Subcutaneous abdominal adipose tissue (tissue), 5 donors: ENCODE results near the gene FUBP1.
"Not testable (repeated sequence)": the region's sequence is repeated elsewhere in the genome, so short reads cannot be mapped to it uniquely, and the experiment has no call there.

ENCODE experiments used
- H3K27ac ChIP-seq: one replicate; pipeline ENCODE4 v1.7.0; 2013; ENCODE audit warnings: low read depth, mild to moderate bottlenecking, inconsistent platforms, low read length, moderate library complexity
- H3K27me3 ChIP-seq, 5 donors: one replicate each; pipeline ENCODE4 v1.7.0; 2013; ENCODE audit warnings: low read length in 5 of 5, inconsistent platforms in 1 of 5; ENCODE audit not compliant: control insufficient read depth in 5 of 5, insufficient read depth in 4 of 5
- H3K36me3 ChIP-seq, 5 donors: one replicate each; pipeline ENCODE4 v1.7.0; 2013; ENCODE audit warnings: low read length in 5 of 5; ENCODE audit not compliant: control insufficient read depth in 5 of 5, insufficient read depth in 5 of 5
- H3K4me1 ChIP-seq, 5 donors: one replicate each; pipeline ENCODE4 v1.7.0; 2013; ENCODE audit warnings: low read length in 5 of 5, mild to moderate bottlenecking in 3 of 5, moderate library complexity in 1 of 5; ENCODE audit not compliant: control insufficient read depth in 5 of 5, insufficient read depth in 5 of 5
- H3K4me3 ChIP-seq, 5 donors: one replicate each; pipeline ENCODE4 v1.7.0; 2013; ENCODE audit warnings: low read length in 5 of 5, low read depth in 1 of 5
- H3K9ac ChIP-seq, 5 donors: one replicate each; pipeline ENCODE4 v1.7.0; 2013; ENCODE audit warnings: low read length in 5 of 5, mild to moderate bottlenecking in 4 of 5, moderate library complexity in 3 of 5
- H3K9me3 ChIP-seq, 5 donors: one replicate each; pipeline ENCODE4 v1.7.0; 2013; ENCODE audit warnings: low read length in 5 of 5; ENCODE audit not compliant: control insufficient read depth in 5 of 5
- donor health status: healthy.
- donor health status: healthy.
- donor health status: healthy.
- donor health status: healthy.
- donor health status: healthy.

The FUBP1 gene, protein sequence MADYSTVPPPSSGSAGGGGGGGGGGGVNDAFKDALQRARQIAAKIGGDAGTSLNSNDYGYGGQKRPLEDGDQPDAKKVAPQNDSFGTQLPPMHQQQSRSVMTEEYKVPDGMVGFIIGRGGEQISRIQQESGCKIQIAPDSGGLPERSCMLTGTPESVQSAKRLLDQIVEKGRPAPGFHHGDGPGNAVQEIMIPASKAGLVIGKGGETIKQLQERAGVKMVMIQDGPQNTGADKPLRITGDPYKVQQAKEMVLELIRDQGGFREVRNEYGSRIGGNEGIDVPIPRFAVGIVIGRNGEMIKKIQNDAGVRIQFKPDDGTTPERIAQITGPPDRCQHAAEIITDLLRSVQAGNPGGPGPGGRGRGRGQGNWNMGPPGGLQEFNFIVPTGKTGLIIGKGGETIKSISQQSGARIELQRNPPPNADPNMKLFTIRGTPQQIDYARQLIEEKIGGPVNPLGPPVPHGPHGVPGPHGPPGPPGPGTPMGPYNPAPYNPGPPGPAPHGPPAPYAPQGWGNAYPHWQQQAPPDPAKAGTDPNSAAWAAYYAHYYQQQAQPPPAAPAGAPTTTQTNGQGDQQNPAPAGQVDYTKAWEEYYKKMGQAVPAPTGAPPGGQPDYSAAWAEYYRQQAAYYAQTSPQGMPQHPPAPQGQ

DNA sequence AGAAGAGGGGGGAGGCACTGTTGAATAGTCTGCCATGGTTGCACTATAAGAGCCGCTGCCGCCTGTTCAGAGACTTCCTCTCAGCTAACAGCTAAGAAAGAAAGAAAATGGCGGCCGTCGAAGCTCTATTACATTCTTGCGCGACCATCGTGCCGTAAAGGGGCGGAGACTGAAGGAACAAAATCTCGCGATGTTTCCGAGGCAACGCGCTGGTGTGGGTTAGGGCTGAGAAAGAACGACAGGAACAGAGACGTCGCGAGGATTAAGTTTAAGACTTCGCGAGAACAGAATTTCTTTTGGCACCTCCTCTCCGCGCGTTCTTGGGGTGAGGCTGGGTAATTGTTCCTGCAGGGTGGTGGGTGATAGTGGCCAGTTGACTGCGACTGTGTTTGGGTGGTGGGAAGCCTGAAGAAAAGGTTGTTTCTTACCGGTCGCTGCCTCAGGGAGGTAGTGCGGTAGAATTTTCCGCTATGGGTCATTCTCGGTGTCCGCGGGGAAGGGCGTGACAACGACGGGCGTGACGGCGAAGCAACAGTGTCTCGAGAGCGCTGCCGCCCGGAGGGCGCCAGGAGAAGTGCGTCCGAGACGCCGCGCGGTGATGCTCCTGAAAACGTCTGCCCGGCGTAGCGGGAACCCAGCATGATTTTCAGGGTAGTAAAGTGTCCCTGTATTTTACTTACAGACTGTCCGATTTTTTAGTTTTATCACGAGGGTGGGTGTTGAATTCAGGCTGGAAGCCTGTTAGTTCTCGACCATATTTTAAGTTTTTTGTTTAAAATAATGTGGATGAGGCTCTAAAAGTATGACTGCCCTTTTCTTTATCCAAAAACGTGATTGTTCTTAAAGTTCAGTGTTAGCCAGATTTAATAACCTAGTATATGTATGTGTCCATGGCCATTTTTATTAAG is at the start of gene FUBP1:
Gene FUBP1, minus strand, starts transcription at position 104 of the 908 bp plus-strand sequence. Its CDS starts 68 bp downstream, at position 36.
- H3K9ac ChIP-seq, result peak within 1 kb of the TSS; percentile 99 to 100 (median 100)

DNA sequence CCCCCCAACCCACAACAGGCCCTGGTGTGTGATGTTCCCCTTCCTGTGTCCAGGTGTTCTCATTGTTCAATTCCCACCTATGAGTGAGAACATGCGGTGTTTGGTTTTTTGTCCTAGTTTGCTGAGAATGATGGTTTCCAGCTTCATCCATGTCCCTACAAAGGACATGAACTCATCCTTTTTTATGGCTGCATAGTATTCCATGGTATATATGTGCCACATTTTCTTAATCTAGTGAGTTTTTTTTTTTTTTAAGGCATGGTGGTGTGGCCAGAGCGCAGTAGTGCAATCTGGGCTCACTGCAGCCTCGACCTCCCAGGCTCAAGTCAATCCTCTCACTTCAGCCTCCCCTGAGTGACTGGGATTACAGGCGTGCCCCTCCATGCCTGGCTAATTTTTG is 42.3 kb upstream of the FUBP1 start:
- H3K27ac ChIP-seq, result not testable (repeated sequence)
- H3K36me3 ChIP-seq, result peaks cover 4 to 17% (median 5%) of the 10 kb centered on the region in 5 donors

More for the DNA sequence above, at the start of gene FUBP1:
- Histone ChIP-seq H3K4me3 (peak within 1 kb of the TSS; percentile 85 to 99 (median 94)), H3K27ac (peak within 1 kb of the TSS; percentile 100), H3K4me1 (peaks cover 4 to 51% (median 38%) of the 10 kb centered on the region in 5 donors), H3K9me3 (no peaks in the 10 kb centered on the region), H3K27me3 (no peaks in the 10 kb centered on the region), H3K36me3 (peaks cover 0 to 6% (median 3%) of the 10 kb centered on the region in 5 donors)

DNA sequence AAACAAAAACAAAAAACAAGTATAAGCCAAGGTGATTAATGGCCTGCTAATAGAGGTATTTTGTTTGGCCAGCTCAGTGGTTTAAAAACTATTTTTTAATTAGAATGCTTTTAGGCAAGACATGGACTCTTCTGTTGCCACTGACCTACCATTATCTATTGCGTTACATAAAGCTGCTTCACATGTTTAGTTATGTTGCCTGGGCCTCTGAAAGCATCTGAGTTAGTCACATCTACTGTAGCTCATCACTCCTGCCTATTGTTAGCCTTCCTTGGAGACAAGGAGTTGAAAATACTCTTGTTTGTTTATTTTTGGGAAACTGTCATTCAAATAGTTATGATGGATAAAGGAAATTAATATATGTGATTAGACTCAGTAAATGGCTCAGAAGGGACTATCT is 40.2 kb upstream of the FUBP1 start:
- Histone ChIP-seq H3K9me3 (no peaks in the 10 kb centered on the region), H3K36me3 (peaks cover 9 to 32% (median 17%) of the 10 kb centered on the region in 5 donors), H3K27ac (no peak overlapping the region), H3K4me3 (no peak overlapping the region), H3K9ac (no peak overlapping the region), H3K4me1 (peaks cover 0 to 3% (median 0%) of the 10 kb centered on the region in 5 donors), H3K27me3 (no peaks in the 10 kb centered on the region)

More for the DNA sequence above, 42.3 kb upstream of the FUBP1 start:
- not testable (repeated sequence) for H3K4me3 ChIP-seq, H3K9ac ChIP-seq, H3K9me3 ChIP-seq, H3K27me3 ChIP-seq, H3K4me1 ChIP-seq

DNA sequence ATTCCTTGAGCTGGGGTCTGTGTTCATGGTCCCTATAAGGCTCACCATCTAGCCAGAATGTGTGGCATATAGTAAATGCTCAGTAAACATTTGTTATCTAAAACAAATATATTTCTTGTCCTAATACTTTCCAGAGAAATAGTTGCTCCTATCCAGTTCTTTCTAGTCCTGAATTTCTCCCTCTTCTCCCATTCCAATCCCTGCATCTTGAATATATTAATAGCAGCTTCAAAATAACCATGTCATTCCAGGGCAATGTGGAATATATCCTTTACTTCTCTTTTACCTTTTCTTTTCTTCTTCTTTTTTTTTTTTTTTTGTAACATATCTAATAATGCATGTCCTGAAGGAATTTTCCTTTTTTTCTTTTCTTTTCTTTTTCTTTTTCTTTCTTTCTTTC is 36.3 kb upstream of the FUBP1 start:
- no peaks in the 10 kb centered on the region for H3K9me3 ChIP-seq
- H3K27me3 ChIP-seq, result no peaks in the 10 kb centered on the region
- H3K4me3 ChIP-seq, result no peak overlapping the region
- peaks cover 0 to 12% (median 6%) of the 10 kb centered on the region in 5 donors for H3K4me1 ChIP-seq
- no peak overlapping the region for H3K27ac ChIP-seq
- H3K36me3 ChIP-seq, result peaks cover 17 to 37% (median 22%) of the 10 kb centered on the region in 5 donors
- no peak overlapping the region for H3K9ac ChIP-seq

DNA sequence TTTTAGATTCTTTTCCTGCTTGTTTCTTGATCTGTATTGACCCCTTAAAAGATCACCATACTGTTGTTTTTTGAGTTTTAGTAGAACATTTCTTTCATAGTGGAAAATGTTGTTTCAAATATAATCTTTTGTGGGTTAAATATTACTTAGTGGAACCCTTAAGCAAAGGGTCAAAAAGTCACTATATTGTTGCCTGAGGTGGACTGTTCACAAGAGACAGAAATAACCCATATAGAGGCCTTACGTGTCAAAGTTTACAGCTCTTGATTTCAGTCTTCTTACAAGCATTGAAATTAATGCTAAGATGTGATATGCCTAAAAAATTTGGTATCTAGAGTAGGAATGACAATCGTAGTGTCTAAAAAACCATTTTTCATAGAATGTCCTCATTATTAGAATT is 32.2 kb upstream of the FUBP1 start:
- Histone ChIP-seq H3K27ac (no peak overlapping the region), H3K9ac (no peak overlapping the region), H3K4me1 (peaks cover 0 to 39% (median 28%) of the 10 kb centered on the region in 5 donors), H3K4me3 (no peak overlapping the region), H3K36me3 (peaks cover 13 to 19% (median 13%) of the 10 kb centered on the region in 5 donors), H3K27me3 (no peaks in the 10 kb centered on the region), H3K9me3 (no peaks in the 10 kb centered on the region)

DNA sequence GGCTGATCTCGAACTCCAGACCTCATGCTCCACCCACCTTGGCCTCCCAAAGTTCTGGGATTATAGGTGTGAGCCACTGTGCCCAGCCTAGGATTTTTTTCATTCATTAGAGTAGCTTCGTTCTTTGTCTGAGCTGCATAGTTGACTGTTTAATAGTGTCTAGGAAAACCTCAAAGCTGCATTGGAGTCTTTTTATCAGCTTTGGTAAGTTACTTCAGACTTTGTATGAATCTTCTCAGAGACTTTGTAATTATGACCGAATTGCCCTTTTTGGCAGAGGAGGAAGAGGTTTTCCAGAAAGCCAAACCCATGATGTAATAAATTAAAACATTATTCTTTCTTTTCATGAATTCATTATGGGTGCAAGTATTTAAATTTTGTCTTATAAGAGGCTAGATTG is 31.0 kb upstream of the FUBP1 start:
- Histone ChIP-seq H3K27ac (peak overlapping the region; percentile 41), H3K9me3 (no peaks in the 10 kb centered on the region), H3K4me1 (peaks cover under 1 to 39% (median 27%) of the 10 kb centered on the region in 5 donors), H3K4me3 (peak overlapping the region in 1 of 5 donors; percentile 19), H3K9ac (no peak overlapping the region), H3K27me3 (no peaks in the 10 kb centered on the region), H3K36me3 (peaks cover 8 to 13% (median 10%) of the 10 kb centered on the region in 5 donors)

DNA sequence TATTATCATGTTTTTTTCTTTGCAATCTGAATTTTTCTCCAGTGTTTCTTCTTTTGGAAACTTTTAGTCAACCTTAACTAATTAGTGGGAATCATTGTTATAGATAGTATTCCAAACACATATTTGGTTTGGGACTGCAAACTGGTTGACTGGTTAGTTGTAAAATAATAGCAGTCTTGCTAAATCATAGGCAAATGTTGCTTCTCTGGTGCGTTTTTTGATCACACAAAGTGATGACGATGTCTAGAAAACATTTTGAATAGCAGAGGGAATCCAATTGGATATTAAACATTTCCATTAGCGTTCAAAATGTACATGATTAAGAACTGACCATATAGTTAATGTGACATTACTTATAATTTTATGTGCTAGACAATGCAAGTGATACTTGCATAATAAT is 30.4 kb upstream of the FUBP1 start:
- Histone ChIP-seq H3K36me3 (peaks cover 4 to 8% (median 7%) of the 10 kb centered on the region in 5 donors), H3K4me1 (peaks cover 4 to 39% (median 25%) of the 10 kb centered on the region in 5 donors), H3K9ac (no peak overlapping the region), H3K27ac (peak overlapping the region; percentile 41), H3K27me3 (no peaks in the 10 kb centered on the region), H3K4me3 (peak overlapping the region in 2 of 5 donors; percentile 15 to 19), H3K9me3 (no peaks in the 10 kb centered on the region)

DNA sequence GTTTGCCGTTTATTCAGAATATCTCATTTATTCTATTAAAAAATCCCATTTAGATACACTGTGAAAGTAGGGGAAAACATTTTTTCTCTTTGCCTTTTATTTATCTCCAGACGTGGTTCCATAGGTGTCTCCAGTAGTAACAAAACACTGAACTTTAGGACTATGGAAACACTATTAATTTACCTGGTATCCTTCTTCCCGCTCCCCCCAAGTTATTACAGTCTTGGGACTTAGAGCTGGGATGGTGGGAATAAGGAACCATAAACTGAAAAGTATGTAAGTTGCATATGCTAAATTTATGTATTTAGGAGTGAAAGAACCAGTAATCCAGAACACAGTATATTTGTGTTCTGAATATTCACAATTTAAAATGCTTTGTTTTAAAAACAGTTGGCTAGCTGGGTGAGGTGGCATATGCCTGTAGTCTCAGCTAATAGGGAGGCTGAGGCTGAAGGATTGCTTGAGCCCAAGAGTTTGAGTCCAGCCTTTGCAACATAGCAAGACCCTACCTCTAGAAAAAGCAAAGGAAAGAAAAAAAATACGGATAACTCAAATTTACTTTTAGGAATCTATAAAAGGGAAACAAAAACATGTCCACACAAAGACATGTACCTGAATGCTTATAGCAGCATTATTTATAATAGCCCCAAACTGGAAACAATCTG is 28.9 kb upstream of the FUBP1 start:
- H3K27me3 ChIP-seq, result no peaks in the 10 kb centered on the region
- no peaks in the 10 kb centered on the region for H3K9me3 ChIP-seq
- H3K4me3 ChIP-seq, result peak overlapping the region; percentile 38 to 93 (median 85)
- H3K36me3 ChIP-seq, result peaks cover 0 to 2% (median 0%) of the 10 kb centered on the region in 5 donors
- peaks cover 4 to 48% (median 36%) of the 10 kb centered on the region in 5 donors for H3K4me1 ChIP-seq
- peak overlapping the region in 2 of 5 donors; percentile 6 to 20 for H3K9ac ChIP-seq
- peak overlapping the region; percentile 99 for H3K27ac ChIP-seq

DNA sequence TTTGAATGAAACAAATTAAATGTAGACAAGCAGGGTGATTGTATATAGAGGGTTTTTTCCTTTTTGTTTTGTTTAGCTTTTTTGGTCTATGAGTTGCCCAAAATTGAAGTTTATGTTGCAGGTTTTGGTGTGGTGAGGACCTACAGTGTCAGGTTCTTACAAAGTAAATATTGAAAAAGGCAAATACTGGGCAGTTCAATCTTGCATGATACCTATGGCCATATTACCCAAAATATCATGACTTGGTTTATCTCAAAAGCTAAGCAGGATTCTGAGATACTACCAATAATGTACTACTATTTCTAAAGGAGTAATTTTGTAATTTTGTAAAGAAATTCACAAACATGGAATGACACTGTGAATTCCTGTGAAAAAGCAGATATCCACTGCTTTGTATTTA is 27.6 kb upstream of the FUBP1 start:
- Histone ChIP-seq H3K9me3 (no peaks in the 10 kb centered on the region), H3K9ac (peak overlapping the region; percentile 89 to 99 (median 96)), H3K27ac (peak overlapping the region; percentile 99), H3K27me3 (no peaks in the 10 kb centered on the region), H3K4me1 (peaks cover 4 to 48% (median 36%) of the 10 kb centered on the region in 5 donors), H3K36me3 (no peaks in the 10 kb centered on the region), H3K4me3 (peak overlapping the region; percentile 79 to 93 (median 85))
